Fibroblast of the aortic adventitia (primary cell): Measurements from ENCODE around the gene TMEM98. TPM values are rescaled to one million over a fixed set of nuclear protein-coding genes. Genes with fewer than 3 reads are reported as not detected.
"Not testable (repeated sequence)": the region's sequence is repeated elsewhere in the genome, so short reads cannot be mapped to it uniquely, and the experiment has no call there.

Source experiments
- DNase-seq: peaks from one replicate; pipeline ENCODE4 v3.0.0-alpha.2; 2010; ENCODE audit warnings: low read depth
- H3K4me3 ChIP-seq: 2 replicates; pipeline ENCODE4 v1.5.1; 2011; ENCODE audit warnings: low read depth, mild to moderate bottlenecking, control low read depth, low read length, moderate library complexity
- CTCF ChIP-seq: IDR thresholded peaks from 2 replicates; pipeline ENCODE4 v1.5.1; 2011; ENCODE audit warnings: mild to moderate bottlenecking, low read length, control low read depth, inconsistent platforms; ENCODE audit not compliant: insufficient read depth
- total RNA-seq: library from RNA; depleted of rRNA; stranded (reverse); fragments of >200 nt; gene quantifications from 2 replicates; pipeline ENCODE4 v1.2.3, GENCODE V29; 2012; ENCODE audit warnings: low replicate concordance

Gene TMEM98
- total RNA-seq, 1 donor, result 95.5 TPM

DNA sequence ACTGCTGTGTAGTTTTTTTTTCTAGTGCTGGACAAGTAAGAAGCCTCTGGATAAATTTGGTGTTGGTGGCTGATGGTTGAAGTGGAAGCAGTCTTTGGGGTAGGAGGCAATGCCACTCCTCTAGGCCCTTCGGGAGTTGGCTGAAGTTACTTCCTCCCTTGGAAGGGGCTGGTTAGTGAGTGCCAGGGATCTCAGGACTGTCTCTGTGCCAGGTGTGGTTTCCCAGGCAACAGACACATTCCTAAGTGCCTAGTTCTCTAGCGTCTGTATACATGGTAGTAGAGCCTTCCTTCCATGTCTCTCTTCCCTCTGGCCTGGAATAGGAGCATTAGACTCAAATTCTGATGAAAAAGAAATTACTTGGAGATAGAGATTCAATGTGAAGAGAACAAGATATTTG is 15.3 kb downstream of the TMEM98 start:
- no peak for TF ChIP-seq CTCF
- peak; percentile 40 for DNase-seq

GRCh38 chr17:32943647-32944191 is 15.8 kb downstream of the TMEM98 start:
- DNase-seq, result peak; percentile 87
- H3K4me3 ChIP-seq, result no peak overlapping the region
- no peak for TF ChIP-seq CTCF

More for the DNA sequence above, 15.3 kb downstream of the TMEM98 start:
- H3K4me3 ChIP-seq, result no peak overlapping the region

GRCh38 chr17:32944248-32945020 is 16.5 kb downstream of the TMEM98 start:
- DNase-seq, result no peak
- TF ChIP-seq CTCF, result no peak
- H3K4me3 ChIP-seq, result no peak overlapping the region

GRCh38 chr17:32946375-32947135 is 18.6 kb downstream of the TMEM98 start:
- H3K4me3 ChIP-seq, result no peak overlapping the region
- no peak for TF ChIP-seq CTCF
- DNase-seq, result no peak

GRCh38 chr17:32947736-32948135 is 19.8 kb downstream of the TMEM98 start:
- H3K4me3 ChIP-seq, result no peak overlapping the region
- no peak for DNase-seq
- TF ChIP-seq CTCF, result no peak

DNA sequence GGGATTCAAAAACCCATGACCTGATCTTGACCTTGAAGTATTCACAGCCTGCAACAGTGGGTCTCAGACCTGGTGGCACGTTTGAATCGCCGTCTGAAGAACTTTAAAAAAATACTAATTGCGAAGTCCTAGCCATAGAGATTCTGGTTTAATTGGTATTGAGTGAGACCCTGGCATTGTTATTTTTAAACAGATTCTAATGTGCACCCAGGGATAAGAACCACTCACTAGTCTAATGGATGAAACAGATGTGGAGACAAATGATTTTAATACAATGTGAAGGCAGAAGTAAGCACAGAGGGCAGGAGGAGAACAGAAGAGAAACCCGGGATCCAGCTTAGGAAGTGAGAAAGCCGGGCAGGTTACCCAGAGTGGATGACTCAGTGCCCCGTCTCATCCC is 21.2 kb downstream of the TMEM98 start:
- no peak for DNase-seq
- no peak for TF ChIP-seq CTCF
- H3K4me3 ChIP-seq, result no peak overlapping the region

DNA sequence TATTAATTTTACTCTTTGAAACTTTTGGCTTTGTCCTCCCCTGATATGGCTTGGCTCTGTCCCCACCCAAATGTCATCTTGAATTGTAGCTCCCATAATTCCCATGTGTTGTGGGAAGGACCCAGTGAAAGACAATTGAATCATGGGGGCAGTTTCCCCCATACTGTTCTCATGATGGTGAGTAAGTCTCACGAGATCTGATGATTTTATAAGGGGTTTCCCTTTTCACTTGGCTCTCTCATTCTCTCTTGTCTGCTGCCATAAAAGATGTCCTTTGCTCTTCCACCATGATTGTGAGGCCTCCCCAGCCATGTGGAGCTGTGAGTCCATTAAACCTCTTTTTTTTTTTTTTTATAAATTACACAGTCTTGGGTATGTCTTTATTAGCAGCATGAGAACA is 24.5 kb downstream of the TMEM98 start:
- not testable (repeated sequence) for H3K4me3 ChIP-seq, DNase-seq
